Upper lobe of left lung (tissue), 4 donors: ENCODE results near the gene SLC10A7.

Experiments
- EP300 ChIP-seq, 4 donors: sonication (generic); formaldehyde crosslinking; IDR thresholded peaks; one replicate each; pipeline ENCODE4 v1.5.1; 2017; ENCODE audit warnings: antibody characterized with exemption in 4 of 4, control low read depth in 2 of 4
- POLR2A ChIP-seq, 4 donors: fragments of 450-650 bp; IDR thresholded peaks; one replicate each; pipeline ENCODE4 v1.5.1; 2016 to 2017; ENCODE audit warnings: antibody characterized with exemption in 4 of 4, mild to moderate bottlenecking in 2 of 4
- POLR2AphosphoS5 ChIP-seq, 2 donors: sonication (generic); formaldehyde crosslinking; IDR thresholded peaks; one replicate each; pipeline ENCODE4 v1.5.1; 2017; ENCODE audit warnings: antibody characterized with exemption in 2 of 2
- TF ChIP-seq, protein P1 (sequence below), 6 experiments: fragments of 450-650 bp in 4 of 6; fragments of 200-600 bp in 2 of 6; sonication (generic) in 2 of 6; IDR thresholded peaks; one replicate each; pipeline ENCODE4 v1.5.1; 2016 to 2019; ENCODE audit warnings: antibody characterized with exemption in 6 of 6

DNA sequence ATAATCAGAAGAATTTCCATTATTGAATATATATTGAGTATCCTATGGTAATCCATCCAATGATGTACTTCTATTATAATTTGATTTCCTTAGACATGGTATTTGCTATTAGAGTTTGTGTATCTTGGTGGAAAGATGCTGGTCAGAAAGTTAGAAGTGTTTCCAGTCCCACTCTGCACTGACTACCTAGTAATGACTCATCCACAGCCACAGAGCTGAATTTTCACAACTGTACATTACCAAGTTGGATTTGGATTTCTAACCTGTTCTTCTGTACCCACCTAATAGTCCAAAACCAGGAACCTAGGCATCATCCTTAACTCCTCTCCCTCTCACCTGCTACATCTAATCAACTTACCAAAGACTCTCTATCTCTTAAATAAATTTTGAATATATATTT, 162.0 kb downstream of the SLC10A7 start:
- TF ChIP-seq, protein P1, sequence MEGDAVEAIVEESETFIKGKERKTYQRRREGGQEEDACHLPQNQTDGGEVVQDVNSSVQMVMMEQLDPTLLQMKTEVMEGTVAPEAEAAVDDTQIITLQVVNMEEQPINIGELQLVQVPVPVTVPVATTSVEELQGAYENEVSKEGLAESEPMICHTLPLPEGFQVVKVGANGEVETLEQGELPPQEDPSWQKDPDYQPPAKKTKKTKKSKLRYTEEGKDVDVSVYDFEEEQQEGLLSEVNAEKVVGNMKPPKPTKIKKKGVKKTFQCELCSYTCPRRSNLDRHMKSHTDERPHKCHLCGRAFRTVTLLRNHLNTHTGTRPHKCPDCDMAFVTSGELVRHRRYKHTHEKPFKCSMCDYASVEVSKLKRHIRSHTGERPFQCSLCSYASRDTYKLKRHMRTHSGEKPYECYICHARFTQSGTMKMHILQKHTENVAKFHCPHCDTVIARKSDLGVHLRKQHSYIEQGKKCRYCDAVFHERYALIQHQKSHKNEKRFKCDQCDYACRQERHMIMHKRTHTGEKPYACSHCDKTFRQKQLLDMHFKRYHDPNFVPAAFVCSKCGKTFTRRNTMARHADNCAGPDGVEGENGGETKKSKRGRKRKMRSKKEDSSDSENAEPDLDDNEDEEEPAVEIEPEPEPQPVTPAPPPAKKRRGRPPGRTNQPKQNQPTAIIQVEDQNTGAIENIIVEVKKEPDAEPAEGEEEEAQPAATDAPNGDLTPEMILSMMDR (IDR thresholded peaks at IDR 0.05), result no peak
- no peak for TF ChIP-seq POLR2A (IDR thresholded peaks at IDR 0.05)
- TF ChIP-seq POLR2AphosphoS5 (IDR thresholded peaks at IDR 0.05), result no peak
- no peak for TF ChIP-seq EP300 (IDR thresholded peaks at IDR 0.05)
